Hepatocyte (in vitro differentiated cells): ENCODE results near the gene TWIST2.

Experiments
- EZH2 ChIP-seq: fragments of 200-600 bp; sonication (generic); IDR thresholded peaks from 2 replicates; pipeline ENCODE4 v1.6.1; 2016; ENCODE audit warnings: antibody characterized with exemption, mild to moderate bottlenecking, borderline replicate concordance
- TF ChIP-seq, protein P1 (sequence below): fragments of 200-600 bp; sonication (generic); IDR thresholded peaks from 2 replicates; pipeline ENCODE4 v1.5.1; 2016; ENCODE audit warnings: antibody characterized with exemption, mild to moderate bottlenecking; ENCODE audit not compliant: poor library complexity

DNA sequence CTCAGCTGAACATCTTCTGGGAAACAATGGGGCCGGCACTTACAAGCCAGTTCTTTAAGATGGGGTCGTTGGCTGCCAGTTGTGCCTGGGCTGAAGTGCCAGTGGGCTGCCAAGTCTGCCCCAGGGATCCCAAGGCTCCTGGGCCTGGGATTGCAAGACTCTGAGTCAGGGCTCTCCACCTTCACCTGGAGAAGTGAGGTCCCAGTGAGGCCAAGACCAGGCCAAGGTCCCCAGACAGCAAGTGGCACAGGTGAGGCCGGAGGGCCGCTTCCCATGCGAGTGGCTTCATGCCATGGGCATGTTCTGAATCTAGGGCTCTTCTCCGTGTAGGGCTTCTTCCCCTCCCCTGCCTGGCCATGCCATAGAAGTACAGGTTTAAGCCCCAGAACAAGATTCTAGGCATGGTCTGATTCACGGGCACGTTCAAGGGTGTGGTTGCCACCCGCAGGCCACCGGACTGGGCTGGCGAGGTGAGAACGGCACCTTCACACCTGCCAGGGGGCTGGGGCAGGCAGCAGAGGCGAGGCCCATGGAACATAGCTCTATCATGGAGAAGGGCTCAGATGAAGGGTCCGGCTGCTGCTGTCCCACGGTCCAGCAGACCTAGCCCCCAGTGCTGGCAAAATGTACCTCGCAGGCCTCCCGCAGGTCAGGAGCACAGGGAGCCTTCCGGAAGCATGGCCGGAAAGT lies 36.4 kb downstream of the TWIST2 start:
- no peak for TF ChIP-seq EZH2
- TF ChIP-seq, protein P1, sequence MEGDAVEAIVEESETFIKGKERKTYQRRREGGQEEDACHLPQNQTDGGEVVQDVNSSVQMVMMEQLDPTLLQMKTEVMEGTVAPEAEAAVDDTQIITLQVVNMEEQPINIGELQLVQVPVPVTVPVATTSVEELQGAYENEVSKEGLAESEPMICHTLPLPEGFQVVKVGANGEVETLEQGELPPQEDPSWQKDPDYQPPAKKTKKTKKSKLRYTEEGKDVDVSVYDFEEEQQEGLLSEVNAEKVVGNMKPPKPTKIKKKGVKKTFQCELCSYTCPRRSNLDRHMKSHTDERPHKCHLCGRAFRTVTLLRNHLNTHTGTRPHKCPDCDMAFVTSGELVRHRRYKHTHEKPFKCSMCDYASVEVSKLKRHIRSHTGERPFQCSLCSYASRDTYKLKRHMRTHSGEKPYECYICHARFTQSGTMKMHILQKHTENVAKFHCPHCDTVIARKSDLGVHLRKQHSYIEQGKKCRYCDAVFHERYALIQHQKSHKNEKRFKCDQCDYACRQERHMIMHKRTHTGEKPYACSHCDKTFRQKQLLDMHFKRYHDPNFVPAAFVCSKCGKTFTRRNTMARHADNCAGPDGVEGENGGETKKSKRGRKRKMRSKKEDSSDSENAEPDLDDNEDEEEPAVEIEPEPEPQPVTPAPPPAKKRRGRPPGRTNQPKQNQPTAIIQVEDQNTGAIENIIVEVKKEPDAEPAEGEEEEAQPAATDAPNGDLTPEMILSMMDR, result no peak
